Adrenal gland (tissue), 12 donors: Measurements from ENCODE around the gene TSPO. TPM values are rescaled to one million over a fixed set of nuclear protein-coding genes. Genes with fewer than 3 reads are reported as not detected.

Experiments
- DNase-seq, 7 donors: peaks; one replicate each; pipeline ENCODE4 v3.0.0-alpha.2; 2019 to 2020
- H3K27ac ChIP-seq, 5 donors: fragments of 200-600 bp; sonication (generic) in 4 of 5; 1 replicate in 3 of 5; 2 replicates in 2 of 5; pipeline versions ENCODE4 v1.5.1 to v1.8.0; 2016 to 2020; ENCODE audit warnings: mild to moderate bottlenecking in 1 of 5
- H3K27me3 ChIP-seq: fragments of 200-600 bp; 2 replicates; pipeline ENCODE4 v1.8.0; 2021
- H3K36me3 ChIP-seq, 2 donors: fragments of 200-600 bp; replicated peaks in 1 of 2; 1 replicate in 1 of 2; 2 replicates in 1 of 2; pipeline versions ENCODE4 v1.5.1 to v1.8.0; 2018 to 2022
- H3K4me1 ChIP-seq, 2 donors: fragments of 200-600 bp; replicated peaks in 1 of 2; 1 replicate in 1 of 2; 2 replicates in 1 of 2; pipeline versions ENCODE4 v1.5.1 to v1.8.0; 2018 to 2021
- H3K4me3 ChIP-seq, 4 donors: fragments of 200-600 bp; sonication (generic) in 3 of 4; one replicate each; pipeline ENCODE4 v1.5.1; 2016 to 2018
- H3K9me3 ChIP-seq, 3 donors: fragments of 200-600 bp; sonication (generic) in 1 of 3; replicated peaks in 1 of 3; 1 replicate in 2 of 3; 2 replicates in 1 of 3; pipeline versions ENCODE4 v1.5.1 to v1.8.0; 2016 to 2021
- CTCF ChIP-seq, 6 experiments: fragments of 450-650 bp in 4 of 6; fragments of 200-600 bp in 2 of 6; sonication (generic) in 1 of 6; IDR thresholded peaks; 1 replicate in 5 of 6; 2 replicates in 1 of 6; pipeline versions ENCODE4 v1.5.1 to v1.8.0; 2016 to 2021; ENCODE audit warnings: antibody characterized with exemption in 6 of 6, mild to moderate bottlenecking in 2 of 6, moderate library complexity in 1 of 6
- POLR2A ChIP-seq, 2 donors: fragments of 450-650 bp; IDR thresholded peaks; one replicate each; pipeline ENCODE4 v1.6.1; 2017; ENCODE audit warnings: antibody characterized with exemption in 2 of 2, mild to moderate bottlenecking in 2 of 2, moderate library complexity in 1 of 2
- WGBS, 4 donors: extraction: QIAGEN DNeasy Blood & Tissue Kit in 2 of 4; methylation state at CpG; one replicate each; pipeline versions ENCODE4 v1.1.5 to v1.1.7; 2013 to 2017; 5-methylcytosine and 5-hydroxymethylcytosine counted together
- intact Hi-C, 2 donors: fragments of 100-400 bp; cut with DNase I; formaldehyde crosslinking; loops; one replicate each; pipeline versions ENCODE4 v1.14.1 to v1.15.0; 2022 to 2023
- polyA plus RNA-seq, 3 donors: library from polyadenylated mRNA; stranded (reverse); fragments of 200-250 nt in 2 of 3; fragments of 350-450 nt in 1 of 3; fragmentation: Illumina TruSeq in 1 of 3; extraction: RNeasy Lipid Tissue Mini Kit (QIAGEN cat#74804) in 1 of 3; gene quantifications; one replicate each; pipeline ENCODE4 v1.2.3, GENCODE V29; 2013 to 2014
- total RNA-seq, 9 donors: library from RNA; depleted of rRNA in 4 of 9; stranded (reverse); fragments of >200 nt in 4 of 9; fragments of 120-200 nt in 1 of 9; fragmentation: NEBNext Ultra II Directional in 1 of 9; extraction: Animal tissue kit (Norgen Biotek cat#: 25700) in 1 of 9; gene quantifications; one replicate each; pipeline versions ENCODE4 v1.1.0 to v1.2.4, GENCODE V29; 2013 to 2023
- donor health status: healthy with polysubstance abuse.
- donor health status: Bipolar disorder and iron deficiency.
- donor health status: DM: yes; HTN: yes; CAD: no.
- donor health status: DM: no; HTN: no; CAD: no.
- donor health status: DM: no; HTN: no; CAD: no.
- donor health status: DM: yes; HTN: yes; CAD: no.

Gene TSPO
- total and polyA plus RNA-seq, 12 donors, result 7.8 to 881 (median 229) TPM

- Histone ChIP-seq H3K27ac (no peak overlapping the region), H3K4me1 (no peaks in the 10 kb centered on the region), H3K27me3 (no peaks in the 10 kb centered on the region), H3K9me3 (no peaks in the 10 kb centered on the region), H3K36me3 (peaks cover 0 to 61% of the 10 kb centered on the region in 2 donors), H3K4me3 (no peak overlapping the region)
- WGBS, 4 donors, result 96 to 100% (median 96%) methylated on average over 1 to 9 of the region's 9 CpGs; no CpG with 5 or more reads in 1 of the 4 donors
- DNase-seq, result no peak
- TF ChIP-seq CTCF (IDR thresholded peaks at IDR 0.05) (no peak), POLR2A (IDR thresholded peaks at IDR 0.05) (no peak)
- intact Hi-C loops, result no loop called here
Observed at GRCh38 chr22:43173566-43173965, 22.2 kb downstream of the TSPO start.

- H3K4me3 ChIP-seq, result no peak overlapping the region
- intact Hi-C loops, result no loop called here
- H3K27ac ChIP-seq, result no peak overlapping the region
- DNase-seq, result no peak
- H3K27me3 ChIP-seq, result no peaks in the 10 kb centered on the region
- no peaks in the 10 kb centered on the region for H3K9me3 ChIP-seq
- no peaks in the 10 kb centered on the region for H3K4me1 ChIP-seq
- 92 to 94% (median 93%) methylated on average over 15 to 39 of the region's 39 CpGs for WGBS, 4 donors
- TF ChIP-seq CTCF (IDR thresholded peaks at IDR 0.05), result no peak
- no peak for TF ChIP-seq POLR2A (IDR thresholded peaks at IDR 0.05)
- peaks cover 0 to 63% of the 10 kb centered on the region in 2 donors for H3K36me3 ChIP-seq
Observed at GRCh38 chr22:43173976-43174720, 22.8 kb downstream of the TSPO start.

- no peak for TF ChIP-seq POLR2A (IDR thresholded peaks at IDR 0.05)
- TF ChIP-seq CTCF (IDR thresholded peaks at IDR 0.05), result no peak
- intact Hi-C loops, result no loop called here
- no peaks in the 10 kb centered on the region for H3K27me3 ChIP-seq
- H3K27ac ChIP-seq, result no peak overlapping the region
- no peaks in the 10 kb centered on the region for H3K9me3 ChIP-seq
- no peaks in the 10 kb centered on the region for H3K4me1 ChIP-seq
- peaks cover 0 to 69% of the 10 kb centered on the region in 2 donors for H3K36me3 ChIP-seq
- H3K4me3 ChIP-seq, result no peak overlapping the region
- no peak for DNase-seq
- WGBS, 4 donors, result 85 to 100% (median 96%) methylated on average over 1 to 9 of the region's 9 CpGs
Observed at GRCh38 chr22:43174941-43175531, 23.7 kb downstream of the TSPO start.

GRCh38 chr22:43176090-43176489 lies 24.7 kb downstream of the TSPO start:
- Histone ChIP-seq H3K4me3 (no peak overlapping the region), H3K9me3 (no peaks in the 10 kb centered on the region), H3K36me3 (peaks cover 0 to 61% of the 10 kb centered on the region in 2 donors), H3K27me3 (no peaks in the 10 kb centered on the region), H3K27ac (no peak overlapping the region), H3K4me1 (no peaks in the 10 kb centered on the region)
- intact Hi-C loops, result no loop called here
- no peak for TF ChIP-seq CTCF (IDR thresholded peaks at IDR 0.05)
- no peak for TF ChIP-seq POLR2A (IDR thresholded peaks at IDR 0.05)
- WGBS, 4 donors, result 76 to 86% (median 83%) methylated on average over 7 to 15 of the region's 15 CpGs
- DNase-seq, result peak in 1 of 7 donors; percentile 9
